HEK293 (cell line): ENCODE results near the gene CACUL1.

Source experiments
- CTCF ChIA-PET: fragments of 350-600 bp; formaldehyde crosslinking; extraction: SDS; loops from one replicate; lab custom pipeline; 2021; ENCODE audit warnings: antibody characterized with exemption; lab: Yijun Ruan, JAX
- POLR2A ChIA-PET: fragments of 300-600 bp; formaldehyde crosslinking; extraction: SDS; loops from one replicate; lab custom pipeline; 2020; ENCODE audit warnings: antibody characterized with exemption, inconsistent platforms; lab: Yijun Ruan, JAX
- H3K27ac ChIP-seq: fragments of 200-500 bp; sonication (Bioruptor generic); 2 replicates; pipeline ENCODE4 v1.5.1; 2014; ENCODE audit warnings: low read depth, low read length, control low read depth, inconsistent platforms; ENCODE audit errors: extremely low read depth
- H3K36me3 ChIP-seq, 2 experiments: fragments of 200-500 bp in 1 of 2; sonication (Bioruptor generic) in 1 of 2; 1 replicate in 1 of 2; 2 replicates in 1 of 2; pipeline ENCODE4 v1.5.1; 2014 to 2017; ENCODE audit warnings: inconsistent platforms in 2 of 2, low read length in 2 of 2; ENCODE audit not compliant: control insufficient read depth in 2 of 2, insufficient read depth in 1 of 2
- H3K4me1 ChIP-seq: fragments of 200-500 bp; sonication (Bioruptor generic); 2 replicates; pipeline ENCODE4 v1.5.1; 2014; ENCODE audit warnings: mild to moderate bottlenecking, low read length, inconsistent platforms; ENCODE audit not compliant: control insufficient read depth, insufficient read depth
- H3K4me3 ChIP-seq: 2 replicates; pipeline ENCODE4 v1.5.1; 2011; ENCODE audit warnings: low read depth, mild to moderate bottlenecking, control low read depth, low read length, moderate library complexity
- H3K9me3 ChIP-seq: fragments of 200-500 bp; sonication (Bioruptor generic); 2 replicates; pipeline ENCODE4 v1.5.1; 2014; ENCODE audit warnings: low read depth, low read length, inconsistent platforms; ENCODE audit not compliant: control insufficient read depth, insufficient read depth
- BCL11B ChIP-seq: fragments of 450-650 bp; formaldehyde crosslinking; IDR thresholded peaks from 2 replicates; pipeline ENCODE4 v1.5.1; 2016; ENCODE audit warnings: low read depth, missing biosample characterization, missing genetic modification characterization
- IKZF3 ChIP-seq: fragments of 450-650 bp; IDR thresholded peaks from 2 replicates; pipeline ENCODE4 v1.5.0; 2018; ENCODE audit warnings: missing biosample characterization, mild to moderate bottlenecking, missing genetic modification characterization, moderate library complexity
- PRDM6 ChIP-seq: fragments of 450-650 bp; formaldehyde crosslinking; IDR thresholded peaks from 2 replicates; pipeline ENCODE4 v1.5.1; 2017; ENCODE audit warnings: missing biosample characterization, missing genetic modification characterization
- REST ChIP-seq: fragments of 450-650 bp; formaldehyde crosslinking; IDR thresholded peaks from 2 replicates; pipeline ENCODE4 v1.5.1; 2016; ENCODE audit warnings: missing biosample characterization, missing genetic modification characterization
- SP7 ChIP-seq: fragments of 450-650 bp; formaldehyde crosslinking; IDR thresholded peaks from 2 replicates; pipeline ENCODE4 v1.5.1; 2016; ENCODE audit warnings: missing biosample characterization, missing genetic modification characterization
- ZBTB1 ChIP-seq: fragments of 450-650 bp; formaldehyde crosslinking; IDR thresholded peaks from 2 replicates; pipeline ENCODE4 v1.5.1; 2016; ENCODE audit warnings: missing biosample characterization, missing genetic modification characterization
- ZBTB48 ChIP-seq: fragments of 450-650 bp; formaldehyde crosslinking; IDR thresholded peaks from 2 replicates; pipeline ENCODE4 v1.5.1; 2016; ENCODE audit warnings: missing biosample characterization, missing genetic modification characterization
- ZFP37 ChIP-seq: fragments of 450-650 bp; formaldehyde crosslinking; IDR thresholded peaks from 2 replicates; pipeline ENCODE4 v1.5.1; 2016; ENCODE audit warnings: missing biosample characterization, missing genetic modification characterization
- ZFP41 ChIP-seq: fragments of 450-650 bp; formaldehyde crosslinking; IDR thresholded peaks from 2 replicates; pipeline ENCODE4 v1.5.1; 2016; ENCODE audit warnings: missing biosample characterization, missing genetic modification characterization, borderline replicate concordance
- ZNF10 ChIP-seq: fragments of 450-650 bp; formaldehyde crosslinking; IDR thresholded peaks from 2 replicates; pipeline ENCODE4 v1.5.1; 2017; ENCODE audit warnings: missing biosample characterization, missing genetic modification characterization
- ZNF202 ChIP-seq: fragments of 450-650 bp; formaldehyde crosslinking; IDR thresholded peaks from 2 replicates; pipeline ENCODE4 v1.5.1; 2016; ENCODE audit warnings: missing biosample characterization, missing genetic modification characterization, borderline replicate concordance
- ZNF239 ChIP-seq: fragments of 450-650 bp; formaldehyde crosslinking; IDR thresholded peaks from 2 replicates; pipeline ENCODE4 v1.5.1; 2016; ENCODE audit warnings: missing biosample characterization, missing genetic modification characterization
- ZNF266 ChIP-seq: fragments of 450-650 bp; formaldehyde crosslinking; IDR thresholded peaks from 2 replicates; pipeline ENCODE4 v1.5.1; 2016; ENCODE audit warnings: missing biosample characterization, missing genetic modification characterization, low read depth
- ZNF350 ChIP-seq: fragments of 450-650 bp; formaldehyde crosslinking; IDR thresholded peaks from 2 replicates; pipeline ENCODE4 v1.5.0; 2017; ENCODE audit warnings: missing biosample characterization, mild to moderate bottlenecking, missing genetic modification characterization
- ZNF449 ChIP-seq: fragments of 450-650 bp; formaldehyde crosslinking; IDR thresholded peaks from 2 replicates; pipeline ENCODE4 v1.5.1; 2017; ENCODE audit warnings: missing biosample characterization, mild to moderate bottlenecking, missing genetic modification characterization, moderate library complexity
- ZNF600 ChIP-seq: fragments of 450-650 bp; formaldehyde crosslinking; IDR thresholded peaks from 2 replicates; pipeline ENCODE4 v1.5.1; 2016; ENCODE audit warnings: missing biosample characterization, missing genetic modification characterization
- ZNF623 ChIP-seq: fragments of 450-650 bp; formaldehyde crosslinking; IDR thresholded peaks from 2 replicates; pipeline ENCODE4 v1.5.1; 2016; ENCODE audit warnings: missing biosample characterization, missing genetic modification characterization
- ZNF692 ChIP-seq: fragments of 450-650 bp; formaldehyde crosslinking; IDR thresholded peaks from 2 replicates; pipeline ENCODE4 v1.5.1; 2016; ENCODE audit warnings: missing biosample characterization, missing genetic modification characterization

CACUL1 gene

GRCh38 chr10:118732245-118733165 is 22.3 kb downstream of the CACUL1 start:
- ChIA-PET CTCF (interaction anchor here (0.9 to 5.7 kb wide), 4 partner anchors 8 to 29 kb away, joined by 3 to 34 read pairs (median 4); partner anchors contain the start of gene CACUL1), POLR2A (interaction anchor here (0.5 to 0.9 kb wide), 2 partner anchors 8 to 22 kb away, joined by 3 read pairs; partner anchors contain the start of gene CACUL1)
- TF ChIP-seq ZBTB1 (no peak), ZNF10 (peak; percentile 24; the same call in 1 of the 2 replicates), ZFP41 (tag by site-specific recombination) (no peak), REST (tag by site-specific recombination) (peak; percentile 31; the same call in 1 of the 2 replicates), SP7 (tag by site-specific recombination) (peak; percentile 84), PRDM6 (tag by site-specific recombination) (peak; percentile 71), ZNF449 (tag by site-specific recombination) (no peak), ZNF350 (tag by site-specific recombination) (no peak), ZBTB48 (tag by site-specific recombination) (no peak), ZNF692 (tag by site-specific recombination) (no peak), ZFP37 (tag by site-specific recombination) (no peak), ZNF623 (tag by site-specific recombination) (no peak), BCL11B (no peak)

GRCh38 chr10:118730756-118731456 is 23.9 kb downstream of the CACUL1 start:
- H3K27ac ChIP-seq = no peak overlapping the region
- peaks cover 52% of the 10 kb centered on the region for H3K4me1 ChIP-seq
- POLR2A ChIA-PET = interaction anchor here (1.4 kb wide), 1 partner anchor 24 kb away, joined by 3 read pairs; the partner anchor contains the start of gene CACUL1
- no peaks in the 10 kb centered on the region for H3K36me3 ChIP-seq
- H3K9me3 ChIP-seq = no peaks in the 10 kb centered on the region
- no peak for TF ChIP-seq ZNF692 (tag by site-specific recombination)
- TF ChIP-seq ZNF202 (tag by site-specific recombination) = no peak
- 0 out of 2 replicates have a peak, but pooled peaks have one; percentile 19 for TF ChIP-seq IKZF3 (tag by site-specific recombination)
- peak; percentile 35; the same call in 1 of the 2 replicates for TF ChIP-seq ZNF600
- TF ChIP-seq ZNF239 (tag by site-specific recombination) = no peak
- peak; percentile 87 for TF ChIP-seq ZNF449 (tag by site-specific recombination)
- no peak for TF ChIP-seq ZNF266
- H3K4me3 ChIP-seq = no peak overlapping the region
- CTCF ChIA-PET = interaction anchor here (0.5 to 5.7 kb wide), 5 partner anchors 8 to 684 kb away, joined by 3 to 34 read pairs (median 4); partner anchors contain the start of gene RAB11FIP2

More at GRCh38 chr10:118732245-118733165, 22.3 kb downstream of the CACUL1 start:
- H3K27ac ChIP-seq = no peak overlapping the region
- no peak overlapping the region for H3K4me3 ChIP-seq
- no peaks in the 10 kb centered on the region for H3K9me3 ChIP-seq
- no peaks in the 10 kb centered on the region for H3K36me3 ChIP-seq
- peaks cover 51% of the 10 kb centered on the region for H3K4me1 ChIP-seq
